ENCODE measurements around the gene GRK5.

GRK5 gene

DNA sequence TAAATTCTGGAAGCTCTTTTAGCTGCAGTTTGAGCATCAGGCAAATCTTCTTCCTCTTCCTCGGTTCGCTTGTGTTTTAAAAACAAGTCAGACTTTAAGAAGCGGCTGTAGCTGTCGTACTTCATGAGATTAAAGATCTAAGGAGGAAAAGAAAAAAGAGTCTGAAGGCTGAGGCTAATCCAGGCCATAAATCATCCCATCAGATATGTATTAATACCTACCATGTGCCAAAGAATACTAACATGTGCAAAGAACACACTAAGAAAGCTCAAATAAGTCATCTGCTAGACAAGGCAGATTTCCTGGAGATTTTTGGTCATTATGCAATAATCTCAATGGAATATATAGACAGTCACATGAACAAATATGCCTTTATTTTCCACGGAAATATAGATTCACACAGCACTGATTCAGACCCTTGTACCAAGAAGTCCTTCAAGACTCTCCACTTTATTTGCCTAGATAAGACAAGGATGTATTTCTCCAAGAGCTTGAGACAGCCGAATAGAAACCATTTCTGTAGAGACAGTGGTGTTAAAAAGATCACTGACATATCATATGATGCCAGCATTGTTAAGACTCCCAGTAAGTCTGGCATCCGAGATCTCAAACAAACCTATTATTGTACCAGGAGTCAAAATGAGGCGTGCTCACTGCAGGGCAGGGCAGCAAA lies 292.9 kb downstream of the GRK5 start:
- peaks cover 18% of the 10 kb centered on the region for H3K4me1 ChIP-seq (ENCODE audit: control insufficient read depth, low read length)

DNA sequence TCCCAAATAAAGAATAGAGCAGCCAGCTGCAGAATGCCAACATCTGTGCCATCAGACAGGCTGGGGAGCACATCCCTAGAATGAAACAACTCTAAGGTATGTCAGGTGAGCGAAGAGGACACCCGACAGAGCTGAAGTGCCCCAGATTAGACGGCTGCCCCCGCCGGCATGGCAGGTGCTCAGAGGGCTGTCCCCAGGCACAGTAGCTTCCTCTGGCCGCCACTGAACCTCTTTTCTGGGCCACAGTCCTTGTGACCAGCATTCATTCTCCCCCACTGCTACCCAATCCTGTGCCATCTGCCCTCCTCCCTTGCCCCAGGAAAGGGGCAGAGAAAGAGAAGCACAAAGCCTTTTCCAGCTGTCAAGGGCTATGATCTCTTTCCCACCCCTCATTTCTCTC lies 293.4 kb downstream of the GRK5 start:
- no peak for TF ChIP-seq EZH2phosphoT487 (IDR thresholded peaks at IDR 0.05; ENCODE audit: borderline replicate concordance, low read length)
- TF ChIP-seq, protein P1, sequence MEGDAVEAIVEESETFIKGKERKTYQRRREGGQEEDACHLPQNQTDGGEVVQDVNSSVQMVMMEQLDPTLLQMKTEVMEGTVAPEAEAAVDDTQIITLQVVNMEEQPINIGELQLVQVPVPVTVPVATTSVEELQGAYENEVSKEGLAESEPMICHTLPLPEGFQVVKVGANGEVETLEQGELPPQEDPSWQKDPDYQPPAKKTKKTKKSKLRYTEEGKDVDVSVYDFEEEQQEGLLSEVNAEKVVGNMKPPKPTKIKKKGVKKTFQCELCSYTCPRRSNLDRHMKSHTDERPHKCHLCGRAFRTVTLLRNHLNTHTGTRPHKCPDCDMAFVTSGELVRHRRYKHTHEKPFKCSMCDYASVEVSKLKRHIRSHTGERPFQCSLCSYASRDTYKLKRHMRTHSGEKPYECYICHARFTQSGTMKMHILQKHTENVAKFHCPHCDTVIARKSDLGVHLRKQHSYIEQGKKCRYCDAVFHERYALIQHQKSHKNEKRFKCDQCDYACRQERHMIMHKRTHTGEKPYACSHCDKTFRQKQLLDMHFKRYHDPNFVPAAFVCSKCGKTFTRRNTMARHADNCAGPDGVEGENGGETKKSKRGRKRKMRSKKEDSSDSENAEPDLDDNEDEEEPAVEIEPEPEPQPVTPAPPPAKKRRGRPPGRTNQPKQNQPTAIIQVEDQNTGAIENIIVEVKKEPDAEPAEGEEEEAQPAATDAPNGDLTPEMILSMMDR (IDR thresholded peaks at IDR 0.05; ENCODE audit: low read depth, low read length, poor library complexity, severe bottlenecking): no peak
- Histone ChIP-seq H3K36me3 (ENCODE audit: control insufficient read depth, low read length) (peaks cover 19% of the 10 kb centered on the region), H3K4me3 (ENCODE audit: low read length) (no peak overlapping the region), H3K27ac (ENCODE audit: low read depth, low read length) (no peak overlapping the region), H3F3A (ENCODE audit: control insufficient read depth, insufficient read depth) (no peaks in the 10 kb centered on the region), H4K20me1 (ENCODE audit: control insufficient read depth, insufficient read depth, low read depth, low read length) (no peaks in the 10 kb centered on the region), H3K9me3 (ENCODE audit: control insufficient read depth, insufficient read depth, low read length) (no peaks in the 10 kb centered on the region), H3K79me2 (ENCODE audit: control insufficient read depth, low read length) (no peaks in the 10 kb centered on the region), H3K27me3 (ENCODE audit: control insufficient read depth, low read length) (no peaks in the 10 kb centered on the region), H3K9me2 (replicated peaks; ENCODE audit: control insufficient read depth, low read length) (no peaks in the 10 kb centered on the region), H3K4me1 (ENCODE audit: control insufficient read depth, low read length) (peaks cover 18% of the 10 kb centered on the region), H3K4me2 (ENCODE audit: low read length) (no peak overlapping the region)

More for the DNA sequence above, 292.9 kb downstream of the GRK5 start:
- Histone ChIP-seq H3K9me2 (replicated peaks; ENCODE audit: control insufficient read depth, low read length) (no peaks in the 10 kb centered on the region), H3K9me3 (ENCODE audit: control insufficient read depth, insufficient read depth, low read length) (no peaks in the 10 kb centered on the region), H3K79me2 (ENCODE audit: control insufficient read depth, low read length) (no peaks in the 10 kb centered on the region), H3K27ac (ENCODE audit: low read depth, low read length) (no peak overlapping the region), H3K4me2 (ENCODE audit: low read length) (no peak overlapping the region), H3K4me3 (ENCODE audit: low read length) (no peak overlapping the region), H4K20me1 (ENCODE audit: control insufficient read depth, insufficient read depth, low read depth, low read length) (no peaks in the 10 kb centered on the region), H3K36me3 (ENCODE audit: control insufficient read depth, low read length) (peaks cover 19% of the 10 kb centered on the region), H3K27me3 (ENCODE audit: control insufficient read depth, low read length) (no peaks in the 10 kb centered on the region), H3F3A (ENCODE audit: control insufficient read depth, insufficient read depth) (no peaks in the 10 kb centered on the region)
- TF ChIP-seq, protein P1 (IDR thresholded peaks at IDR 0.05; ENCODE audit: low read depth, low read length, poor library complexity, severe bottlenecking): no peak
- TF ChIP-seq EZH2phosphoT487 (IDR thresholded peaks at IDR 0.05; ENCODE audit: borderline replicate concordance, low read length): no peak

DNA sequence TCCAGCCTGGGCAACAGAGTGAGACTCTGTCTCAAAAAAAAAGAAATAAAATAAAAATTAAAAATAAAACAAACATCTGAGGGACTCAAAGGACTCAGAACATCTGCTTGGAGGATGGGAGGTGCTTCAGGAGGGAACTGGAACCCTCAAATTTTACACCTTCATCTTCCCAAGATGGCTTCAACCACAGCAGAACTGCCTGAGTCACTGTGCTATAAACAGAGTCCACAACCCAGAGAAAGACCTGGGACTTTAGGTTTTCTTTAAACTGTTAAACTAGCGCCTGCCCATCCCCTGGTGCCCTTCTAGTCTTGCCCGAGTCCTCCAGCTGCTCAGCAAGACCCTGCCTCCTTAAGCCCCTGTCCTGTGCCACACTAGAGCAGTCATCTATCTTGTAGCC lies 294.3 kb downstream of the GRK5 start:
- H3F3A ChIP-seq (ENCODE audit: control insufficient read depth, insufficient read depth): no peaks in the 10 kb centered on the region
- no peaks in the 10 kb centered on the region for H3K79me2 ChIP-seq (ENCODE audit: control insufficient read depth, low read length)
- H3K4me1 ChIP-seq (ENCODE audit: control insufficient read depth, low read length): peaks cover 18% of the 10 kb centered on the region
- H3K9me3 ChIP-seq (ENCODE audit: control insufficient read depth, insufficient read depth, low read length): no peaks in the 10 kb centered on the region
- no peak overlapping the region for H3K27ac ChIP-seq (ENCODE audit: low read depth, low read length)
- peaks cover 19% of the 10 kb centered on the region for H3K36me3 ChIP-seq (ENCODE audit: control insufficient read depth, low read length)
- H3K9me2 ChIP-seq (replicated peaks; ENCODE audit: control insufficient read depth, low read length): no peaks in the 10 kb centered on the region
- peak overlapping the region; percentile 31; the same call in 1 of the 2 replicates for H3K4me2 ChIP-seq (ENCODE audit: low read length)
- no peak overlapping the region for H3K4me3 ChIP-seq (ENCODE audit: low read length)
- H3K27me3 ChIP-seq (ENCODE audit: control insufficient read depth, low read length): no peaks in the 10 kb centered on the region
- no peaks in the 10 kb centered on the region for H4K20me1 ChIP-seq (ENCODE audit: control insufficient read depth, insufficient read depth, low read depth, low read length)
- TF ChIP-seq, protein P1 (IDR thresholded peaks at IDR 0.05; ENCODE audit: low read depth, low read length, poor library complexity, severe bottlenecking): no peak
- TF ChIP-seq EZH2phosphoT487 (IDR thresholded peaks at IDR 0.05; ENCODE audit: borderline replicate concordance, low read length): no peak
